Mesodermal cell (in vitro differentiated cells): ENCODE data around the gene CLEC7A.

Source experiments
- H3K27ac ChIP-seq: 2 replicates; pipeline ENCODE4 v1.7.0; 2013; ENCODE audit warnings: mild to moderate bottlenecking, low read depth, low read length, moderate library complexity; ENCODE audit not compliant: severe bottlenecking
- H3K36me3 ChIP-seq: 2 replicates; pipeline ENCODE4 v1.7.1; 2013; ENCODE audit warnings: mild to moderate bottlenecking, low read length, moderate library complexity; ENCODE audit not compliant: control insufficient read depth, insufficient read depth
- H3K4me1 ChIP-seq: one replicate; pipeline ENCODE4 v1.7.1; 2013; ENCODE audit warnings: mild to moderate bottlenecking, low read length; ENCODE audit not compliant: insufficient read depth, control insufficient read depth, poor library complexity, severe bottlenecking
- H3K4me3 ChIP-seq: 2 replicates; pipeline ENCODE4 v1.7.0; 2013; ENCODE audit warnings: low read length, control low read depth, mild to moderate bottlenecking; ENCODE audit not compliant: insufficient read depth, poor library complexity, severe bottlenecking; ENCODE audit errors: extremely low read depth
- H3K9me3 ChIP-seq: 2 replicates; pipeline ENCODE4 v1.7.1; 2013; ENCODE audit warnings: mild to moderate bottlenecking, low read length, moderate library complexity; ENCODE audit not compliant: control insufficient read depth
- WGBS, 2 experiments: methylation state at CpG; one replicate each; pipeline ENCODE4 v1.1.5; 2013; ENCODE audit warnings: missing lambda C conversion rate in 2 of 2; ENCODE audit not compliant: insufficient coverage in 2 of 2; 5-methylcytosine and 5-hydroxymethylcytosine counted together

The CLEC7A gene

DNA sequence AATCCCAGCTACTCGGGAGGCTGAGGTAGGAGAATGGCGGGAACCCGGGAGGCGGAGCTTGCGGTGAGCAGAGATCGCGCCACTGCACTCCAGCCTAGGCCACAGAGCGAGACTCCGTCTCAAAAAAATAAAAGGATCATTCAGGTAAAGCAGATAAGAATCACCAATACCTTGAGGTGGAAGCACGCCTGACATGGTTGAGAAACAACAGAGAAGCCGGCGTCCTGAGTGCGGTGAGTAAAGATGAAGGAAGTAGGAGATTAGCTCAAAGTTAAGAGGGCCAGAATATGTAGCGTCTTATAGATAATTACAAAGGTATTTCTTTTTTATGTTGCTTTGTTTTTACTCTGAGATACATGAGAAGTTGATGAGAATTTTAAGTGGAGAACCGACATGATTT is 14.7 kb downstream of the CLEC7A start:
- Histone ChIP-seq H3K27ac (no peak overlapping the region), H3K4me3 (no peak overlapping the region), H3K4me1 (no peaks in the 10 kb centered on the region), H3K9me3 (peaks cover 5% of the 10 kb centered on the region), H3K36me3 (no peaks in the 10 kb centered on the region)
- WGBS, 2 experiments, result 92 to 97% methylated on average over 10 to 14 of the region's 15 CpGs

DNA sequence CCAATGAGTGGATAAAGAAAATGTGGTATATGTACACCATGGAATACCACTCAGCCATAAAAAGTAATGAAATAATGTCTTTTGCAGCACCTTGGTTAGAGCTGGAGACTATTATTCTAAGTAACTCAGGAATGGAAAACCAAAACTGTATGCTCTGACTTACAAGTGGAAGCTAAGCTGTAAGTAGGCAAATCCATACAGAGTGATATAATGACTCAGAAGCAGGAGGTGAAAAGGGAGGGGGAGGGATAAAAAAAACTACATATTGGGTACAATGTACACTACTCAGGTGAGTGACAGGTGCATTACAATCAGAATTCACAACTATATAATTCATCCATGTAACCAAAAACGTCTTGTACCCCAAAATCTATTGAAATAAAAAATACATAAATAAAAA is 16.1 kb downstream of the CLEC7A start:
- H3K27ac ChIP-seq, result no peak overlapping the region
- whole genome bisulfite sequencing, 2 experiments, result no CpG with 5 or more reads among the region's 1 CpG
- peaks cover 5% of the 10 kb centered on the region for H3K9me3 ChIP-seq
- H3K4me1 ChIP-seq, result no peaks in the 10 kb centered on the region
- no peaks in the 10 kb centered on the region for H3K36me3 ChIP-seq
- no peak overlapping the region for H3K4me3 ChIP-seq

DNA sequence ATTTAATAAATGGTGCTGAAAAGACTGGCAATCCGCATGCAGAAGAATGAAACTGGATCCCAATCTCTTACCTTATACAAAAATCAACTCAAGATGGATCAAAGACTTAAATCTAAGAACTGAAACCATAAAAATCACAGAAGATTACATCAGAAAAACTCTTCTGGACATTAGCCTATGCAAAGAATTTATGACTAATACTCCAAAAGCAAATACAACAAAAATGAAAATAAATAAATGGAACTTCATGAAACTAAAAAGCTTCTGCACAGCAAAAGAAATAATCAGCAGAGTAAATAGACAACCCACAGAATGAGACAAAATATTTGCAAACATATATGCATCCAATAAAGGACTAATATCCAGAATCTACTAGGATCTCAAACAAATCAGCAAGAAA is 16.9 kb downstream of the CLEC7A start:
- 100% methylated on average over 1 of the region's 1 CpG; no CpG with 5 or more reads in 1 of the 2 experiments for WGBS, 2 experiments
- Histone ChIP-seq H3K9me3 (peaks cover 5% of the 10 kb centered on the region), H3K36me3 (no peaks in the 10 kb centered on the region), H3K27ac (no peak overlapping the region), H3K4me3 (no peak overlapping the region), H3K4me1 (no peaks in the 10 kb centered on the region)

DNA sequence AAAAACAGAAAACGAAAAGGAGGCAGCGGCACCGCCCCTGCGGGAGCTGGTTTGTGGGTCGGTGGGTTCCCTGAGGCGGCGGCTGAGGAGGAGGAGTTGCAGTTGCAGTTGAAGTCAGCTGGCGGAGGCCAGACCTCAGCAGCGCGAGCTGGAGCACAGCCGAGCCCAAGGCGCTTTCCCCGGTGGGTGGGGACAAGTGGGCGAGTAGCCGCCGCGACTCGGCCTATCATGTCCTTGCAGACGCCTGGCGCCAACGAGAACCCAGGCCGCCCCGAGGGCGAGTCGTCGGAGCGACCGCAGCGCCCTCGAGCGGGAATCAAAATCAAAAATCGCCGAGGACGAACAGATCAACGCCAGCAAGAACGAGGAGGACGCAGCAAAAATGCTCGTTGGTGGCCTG is 18.5 kb downstream of the CLEC7A start:
- H3K4me1 ChIP-seq, result no peaks in the 10 kb centered on the region
- peaks cover 5% of the 10 kb centered on the region for H3K9me3 ChIP-seq
- H3K4me3 ChIP-seq, result no peak overlapping the region
- 93 to 95% methylated on average over 34 to 37 of the region's 38 CpGs for whole genome bisulfite sequencing, 2 experiments
- no peak overlapping the region for H3K27ac ChIP-seq
- H3K36me3 ChIP-seq, result no peaks in the 10 kb centered on the region

DNA sequence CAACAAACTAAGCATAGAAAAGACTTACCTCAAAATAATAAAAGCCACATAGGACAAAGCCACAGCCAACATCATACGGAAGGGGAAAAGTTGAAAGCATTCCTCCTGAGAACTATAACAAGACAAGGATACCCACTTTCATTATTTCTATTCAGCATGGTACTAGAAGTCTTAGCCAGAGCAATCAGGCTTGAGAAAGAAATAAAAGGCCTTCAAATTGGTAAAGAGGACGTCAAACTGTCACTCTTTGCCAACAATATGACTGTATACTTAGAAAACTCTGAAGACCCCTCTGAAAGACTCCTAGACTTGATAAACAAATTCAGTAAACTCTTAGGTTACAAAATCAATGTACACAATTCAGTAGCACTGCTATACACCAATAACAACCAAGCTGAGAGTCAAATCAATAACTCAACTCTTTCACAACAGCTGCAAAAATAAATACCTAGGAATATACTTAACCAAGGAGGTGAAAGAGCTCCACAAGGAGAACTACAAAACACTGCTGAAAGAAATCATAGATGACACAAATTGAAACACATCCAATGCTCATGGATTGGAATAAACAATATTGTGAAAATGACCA is 19.6 kb downstream of the CLEC7A start:
- WGBS, 2 experiments, result 100% methylated on average over 1 to 2 of the region's 2 CpGs
- H3K4me1 ChIP-seq, result no peaks in the 10 kb centered on the region
- no peak overlapping the region for H3K27ac ChIP-seq
- peaks cover 5% of the 10 kb centered on the region for H3K9me3 ChIP-seq
- no peaks in the 10 kb centered on the region for H3K36me3 ChIP-seq
- no peak overlapping the region for H3K4me3 ChIP-seq

DNA sequence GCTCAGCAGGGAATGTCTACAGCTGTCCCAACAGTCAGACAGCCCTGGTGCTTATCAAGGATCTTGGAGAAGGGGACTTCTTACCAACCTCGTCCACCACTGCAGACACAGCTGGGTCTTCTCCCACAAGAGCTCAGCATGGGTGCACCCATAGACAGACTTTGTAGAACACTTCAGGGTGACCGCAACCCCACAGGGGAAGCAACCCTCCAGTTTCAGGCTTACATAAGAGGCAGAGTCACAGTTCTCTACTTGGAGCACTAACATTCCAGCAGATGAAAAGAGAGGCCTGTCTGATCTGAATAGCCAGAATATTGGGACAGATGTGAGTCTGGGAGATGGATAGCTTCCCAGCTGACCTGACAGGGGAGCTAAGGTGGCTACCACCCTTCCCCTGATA is 27.7 kb downstream of the CLEC7A start:
- 100% methylated on average over 1 of the region's 2 CpGs for WGBS, 2 experiments

DNA sequence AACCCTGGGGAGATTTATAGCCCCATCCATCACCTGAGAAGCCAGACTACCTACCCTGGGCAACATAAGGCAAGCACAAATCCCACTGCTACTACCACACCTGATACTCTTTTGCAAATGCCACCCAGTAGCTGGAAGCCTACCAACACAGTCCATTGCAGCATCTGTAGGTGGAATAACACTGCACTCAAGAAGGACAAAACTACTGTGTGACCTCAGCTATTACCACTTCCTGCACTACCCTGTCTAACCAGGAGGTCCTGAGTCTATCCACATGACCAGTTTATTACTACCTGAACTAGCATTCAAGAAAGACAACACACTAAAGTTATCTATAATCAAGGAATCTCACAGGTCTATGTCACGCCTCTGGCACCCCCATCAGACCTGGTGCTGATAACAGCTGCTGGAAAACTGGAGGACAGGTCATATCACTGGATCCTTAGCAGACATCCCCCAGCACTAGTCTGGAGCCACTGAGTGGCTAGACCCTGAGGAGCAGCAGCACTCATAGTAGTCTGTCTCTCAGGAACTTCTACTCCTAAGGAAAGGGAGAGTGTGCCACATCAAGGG is 28.3 kb downstream of the CLEC7A start:
- Histone ChIP-seq H3K9me3 (peaks cover 6% of the 10 kb centered on the region), H3K4me1 (peaks cover 6% of the 10 kb centered on the region), H3K4me3 (no peak overlapping the region), H3K27ac (no peak overlapping the region), H3K36me3 (no peaks in the 10 kb centered on the region)
- WGBS, 2 experiments, result 83% methylated on average over 1 of the region's 1 CpG; no CpG with 5 or more reads in 1 of the 2 experiments

More for the DNA sequence above, 27.7 kb downstream of the CLEC7A start:
- no peak overlapping the region for H3K4me3 ChIP-seq
- peaks cover 6% of the 10 kb centered on the region for H3K4me1 ChIP-seq
- no peaks in the 10 kb centered on the region for H3K36me3 ChIP-seq
- peaks cover 6% of the 10 kb centered on the region for H3K9me3 ChIP-seq
- no peak overlapping the region for H3K27ac ChIP-seq

DNA sequence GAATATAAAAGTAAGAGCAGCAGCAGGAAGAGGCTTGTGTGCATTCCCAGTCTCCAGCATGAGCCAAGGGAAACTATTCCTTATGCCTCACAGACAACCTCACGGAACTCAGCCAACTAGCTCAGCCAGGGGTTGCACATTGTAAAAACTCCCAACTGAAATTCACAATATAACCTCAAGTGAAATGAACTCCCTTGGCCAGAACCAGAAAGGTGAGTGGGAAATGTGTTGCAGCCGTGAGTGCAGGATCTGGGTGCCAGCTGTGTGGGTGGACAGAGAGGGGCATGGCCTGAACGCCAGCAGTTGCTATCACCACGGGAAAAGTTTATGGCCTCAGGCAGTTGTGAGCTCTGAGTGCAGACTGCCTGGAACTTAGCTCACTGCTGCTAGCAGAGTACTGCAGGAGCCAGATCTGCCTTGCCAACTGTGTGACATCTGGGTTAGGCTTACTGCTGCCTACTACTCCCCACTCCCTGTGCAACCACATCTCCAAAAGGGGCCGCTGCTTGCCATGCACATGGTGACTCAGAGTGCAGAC is 28.9 kb downstream of the CLEC7A start:
- 56 to 80% methylated on average over 3 of the region's 5 CpGs for WGBS, 2 experiments
- Histone ChIP-seq H3K27ac (peak overlapping the region; percentile 3), H3K9me3 (peaks cover 6% of the 10 kb centered on the region), H3K4me3 (no peak overlapping the region), H3K4me1 (peaks cover 6% of the 10 kb centered on the region), H3K36me3 (no peaks in the 10 kb centered on the region)

DNA sequence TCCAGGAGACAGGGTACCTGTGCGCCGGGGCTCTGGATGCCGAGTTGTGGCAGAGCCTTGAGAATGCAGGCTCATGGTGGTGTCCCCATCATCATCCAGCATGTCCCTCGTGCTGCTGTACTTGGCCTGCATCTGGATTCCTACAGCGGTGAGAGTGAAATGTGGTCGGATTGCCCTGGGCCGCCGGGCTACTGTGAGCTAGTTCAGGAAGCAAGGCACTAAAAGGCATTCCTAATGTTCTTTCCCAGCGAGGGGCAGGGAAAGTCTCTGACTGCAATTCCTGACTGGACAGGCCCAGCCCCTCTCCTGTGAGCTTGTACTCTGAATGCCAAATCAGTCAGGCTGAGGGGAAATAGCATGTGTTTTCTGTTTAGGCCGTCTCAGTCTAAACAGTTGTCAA is 31.2 kb downstream of the CLEC7A start, which contains the start of gene CLEC1A:
TSS of gene CLEC1A (minus strand) at position 195 of the 400 bp plus-strand sequence. CDS start at position 132, 63 bp downstream.
- Histone ChIP-seq H3K27ac (peak within 1 kb of the TSS; percentile 10), H3K36me3 (no peaks in the 10 kb centered on the region), H3K4me1 (peaks cover 6% of the 10 kb centered on the region), H3K9me3 (peaks cover 4% of the 10 kb centered on the region), H3K4me3 (no peak within 1 kb of the TSS)
- WGBS, 2 experiments, result 39 to 52% methylated on average over 9 of the region's 10 CpGs

DNA sequence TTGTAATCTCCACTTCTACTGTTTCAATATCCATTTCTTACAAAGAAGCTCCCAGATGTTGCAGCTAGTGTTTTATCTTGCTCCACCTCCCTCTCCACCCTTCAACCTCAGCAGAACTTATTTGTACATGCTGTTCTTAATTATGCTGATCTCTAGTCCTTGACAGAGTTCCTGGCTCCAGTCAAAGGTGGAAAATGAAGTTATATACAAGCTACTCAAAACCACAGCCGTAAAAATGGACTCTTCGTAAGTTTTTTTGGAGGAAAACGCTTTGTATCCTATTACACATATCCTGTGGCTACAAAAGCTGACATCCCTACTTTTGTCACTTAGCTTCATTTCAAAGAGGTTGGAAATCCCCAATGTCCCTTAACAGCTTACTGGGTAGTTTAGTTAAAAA is 32.5 kb downstream of the CLEC7A start:
- Histone ChIP-seq H3K36me3 (no peaks in the 10 kb centered on the region), H3K4me3 (no peak overlapping the region), H3K9me3 (no peaks in the 10 kb centered on the region), H3K27ac (no peak overlapping the region), H3K4me1 (peaks cover 6% of the 10 kb centered on the region)
- 50 to 80% methylated on average over 1 to 2 of the region's 3 CpGs for WGBS, 2 experiments

DNA sequence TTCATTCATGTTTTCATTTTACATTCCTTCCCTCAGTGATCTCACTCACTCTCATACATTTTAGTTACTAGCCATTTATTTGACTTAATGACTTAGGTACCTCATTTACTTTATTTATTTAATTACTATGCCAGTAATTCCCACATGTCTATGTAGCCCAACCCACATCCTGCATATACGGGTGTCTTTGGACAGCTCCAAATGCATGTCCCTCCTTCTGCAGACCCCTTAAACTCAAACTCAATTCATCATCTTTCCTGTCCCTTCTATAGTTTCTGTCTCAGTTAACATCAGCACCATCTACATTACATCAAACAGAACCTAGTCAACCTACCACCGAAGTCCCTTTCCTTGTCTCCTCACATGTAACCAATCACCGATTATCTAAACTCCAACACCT is 34.0 kb downstream of the CLEC7A start:
- 94 to 100% methylated on average over 3 of the region's 3 CpGs for WGBS, 2 experiments
- H3K27ac ChIP-seq, result no peak overlapping the region
- no peak overlapping the region for H3K4me3 ChIP-seq
- H3K4me1 ChIP-seq, result peaks cover 6% of the 10 kb centered on the region
- no peaks in the 10 kb centered on the region for H3K9me3 ChIP-seq
- H3K36me3 ChIP-seq, result no peaks in the 10 kb centered on the region
